ENCODE data around the gene ARGLU1.

DNA sequence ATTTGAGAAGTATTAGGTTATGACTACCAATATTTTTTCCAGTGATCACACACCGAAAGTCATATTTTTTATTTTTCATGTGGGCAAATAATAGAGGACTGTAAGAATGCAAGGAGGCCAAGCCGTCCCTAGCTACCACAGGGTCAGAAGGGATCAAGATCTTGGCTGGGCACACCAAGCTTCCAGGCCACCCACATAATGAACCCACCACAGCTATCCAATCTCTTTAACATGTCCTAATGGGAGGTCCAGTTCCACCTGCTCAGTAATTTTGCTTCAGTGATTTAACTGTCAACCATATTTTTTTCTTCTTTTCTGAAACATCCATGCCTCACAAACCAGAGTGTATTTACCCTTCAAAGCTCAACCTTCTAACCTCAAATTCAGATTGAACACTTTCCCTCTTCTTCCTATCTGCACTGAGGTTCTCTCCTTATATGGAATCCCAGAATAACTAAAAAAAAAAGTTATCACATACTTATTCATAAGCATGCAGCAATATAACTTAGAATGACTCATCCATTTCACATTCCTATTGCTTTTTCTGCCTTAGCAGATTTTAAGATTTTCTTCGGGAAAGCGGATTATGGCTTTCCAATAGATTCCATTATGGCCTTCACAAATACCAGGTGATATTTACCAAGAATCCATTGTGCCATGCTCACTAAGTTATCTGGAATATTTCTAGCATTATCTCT is 12.2 kb downstream of the ARGLU1 start:
- TF ChIP-seq, protein P1, sequence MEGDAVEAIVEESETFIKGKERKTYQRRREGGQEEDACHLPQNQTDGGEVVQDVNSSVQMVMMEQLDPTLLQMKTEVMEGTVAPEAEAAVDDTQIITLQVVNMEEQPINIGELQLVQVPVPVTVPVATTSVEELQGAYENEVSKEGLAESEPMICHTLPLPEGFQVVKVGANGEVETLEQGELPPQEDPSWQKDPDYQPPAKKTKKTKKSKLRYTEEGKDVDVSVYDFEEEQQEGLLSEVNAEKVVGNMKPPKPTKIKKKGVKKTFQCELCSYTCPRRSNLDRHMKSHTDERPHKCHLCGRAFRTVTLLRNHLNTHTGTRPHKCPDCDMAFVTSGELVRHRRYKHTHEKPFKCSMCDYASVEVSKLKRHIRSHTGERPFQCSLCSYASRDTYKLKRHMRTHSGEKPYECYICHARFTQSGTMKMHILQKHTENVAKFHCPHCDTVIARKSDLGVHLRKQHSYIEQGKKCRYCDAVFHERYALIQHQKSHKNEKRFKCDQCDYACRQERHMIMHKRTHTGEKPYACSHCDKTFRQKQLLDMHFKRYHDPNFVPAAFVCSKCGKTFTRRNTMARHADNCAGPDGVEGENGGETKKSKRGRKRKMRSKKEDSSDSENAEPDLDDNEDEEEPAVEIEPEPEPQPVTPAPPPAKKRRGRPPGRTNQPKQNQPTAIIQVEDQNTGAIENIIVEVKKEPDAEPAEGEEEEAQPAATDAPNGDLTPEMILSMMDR (IDR thresholded peaks at IDR 0.05), result no peak
- TF ChIP-seq EP300 (IDR thresholded peaks at IDR 0.05), result no peak
- no peak for TF ChIP-seq POLR2A (IDR thresholded peaks at IDR 0.05)

Measured in stomach (tissue), 4 donors.